Astrocyte (in vitro differentiated cells and primary cell): ENCODE data around the gene CYP27B1. TPM values are rescaled to one million over a fixed set of nuclear protein-coding genes. Genes with fewer than 3 reads are reported as not detected.
A peak's percentile ranks its signal among the peaks of the same experiment; 100 is the strongest.

ENCODE experiments used
- DNase-seq: peaks from one replicate; pipeline ENCODE4 v3.0.0-alpha.2; 2010; ENCODE audit warnings: low read depth
- FAIRE-seq: peaks from 2 replicates; lab custom pipeline; 2011; peaks lifted over from hg19 to GRCh38; lab: Jason Lieb, UNC
- H2AFZ ChIP-seq: 2 replicates; pipeline ENCODE4 v1.6.0; 2012; ENCODE audit warnings: low read depth, low read length, inconsistent platforms
- H3K27ac ChIP-seq: 2 replicates; pipeline ENCODE4 v1.5.1; 2011; ENCODE audit warnings: low read depth, low read length, inconsistent platforms
- H3K27me3 ChIP-seq: 2 replicates; pipeline ENCODE4 v1.6.0; 2011; ENCODE audit warnings: low read length, inconsistent platforms; ENCODE audit not compliant: insufficient read depth
- H3K36me3 ChIP-seq: 2 replicates; pipeline ENCODE4 v1.5.1; 2011; ENCODE audit warnings: low read length, inconsistent platforms; ENCODE audit not compliant: insufficient read depth
- H3K4me1 ChIP-seq: 2 replicates; pipeline ENCODE4 v1.5.1; 2011; ENCODE audit warnings: low read length, inconsistent platforms; ENCODE audit not compliant: insufficient read depth
- H3K4me2 ChIP-seq: 2 replicates; pipeline ENCODE4 v1.6.0; 2012; ENCODE audit warnings: low read length, inconsistent platforms
- H3K4me3 ChIP-seq: 2 replicates; pipeline ENCODE4 v1.5.1; 2011; ENCODE audit warnings: low read depth, mild to moderate bottlenecking, low read length, inconsistent platforms; ENCODE audit not compliant: insufficient read depth
- H3K79me2 ChIP-seq: 2 replicates; pipeline ENCODE4 v1.6.0; 2012; ENCODE audit warnings: mild to moderate bottlenecking, low read length, inconsistent platforms; ENCODE audit not compliant: insufficient read depth
- H3K9ac ChIP-seq: 2 replicates; pipeline ENCODE4 v1.6.0; 2012; ENCODE audit warnings: mild to moderate bottlenecking, low read length, inconsistent platforms
- H3K9me3 ChIP-seq: 2 replicates; pipeline ENCODE4 v1.5.1; 2012; ENCODE audit warnings: low read depth, mild to moderate bottlenecking, low read length, inconsistent platforms; ENCODE audit not compliant: insufficient read depth
- H4K20me1 ChIP-seq: 2 replicates; pipeline ENCODE4 v1.6.0; 2012; ENCODE audit warnings: low read length, inconsistent platforms; ENCODE audit not compliant: insufficient read depth
- H3K27ac Mint-ChIP-seq: one replicate; pipeline ENCODE4 v1.8.0; 2021; ENCODE audit warnings: mild to moderate bottlenecking, mixed read lengths; ENCODE audit not compliant: unreplicated experiment
- H3K27me3 Mint-ChIP-seq: one replicate; pipeline ENCODE4 v1.8.0; 2021; ENCODE audit warnings: low read depth, mixed read lengths; ENCODE audit not compliant: unreplicated experiment
- H3K36me3 Mint-ChIP-seq: one replicate; pipeline ENCODE4 v1.8.0; 2021; ENCODE audit warnings: low read depth, mixed read lengths; ENCODE audit not compliant: unreplicated experiment
- H3K4me1 Mint-ChIP-seq: one replicate; pipeline ENCODE4 v1.8.0; 2021; ENCODE audit warnings: low read depth, mixed read lengths; ENCODE audit not compliant: unreplicated experiment
- H3K4me3 Mint-ChIP-seq: one replicate; pipeline ENCODE4 v1.8.0; 2021; ENCODE audit warnings: mild to moderate bottlenecking, moderate library complexity, mixed read lengths; ENCODE audit not compliant: unreplicated experiment
- H3K9me3 Mint-ChIP-seq: one replicate; pipeline ENCODE4 v1.8.0; 2021; ENCODE audit warnings: mild to moderate bottlenecking, mixed read lengths; ENCODE audit not compliant: unreplicated experiment
- EZH2 ChIP-seq: IDR thresholded peaks from 2 replicates; pipeline ENCODE4 v1.6.1; 2012; ENCODE audit warnings: mild to moderate bottlenecking, low read length, inconsistent platforms; ENCODE audit not compliant: insufficient read depth
- total RNA-seq: library from RNA; stranded (reverse); gene quantifications from 2 replicates; pipeline ENCODE4 v1.2.1, GENCODE V29; 2021
- TF ChIP-seq, protein P1 (sequence below): IDR thresholded peaks from 2 replicates; pipeline ENCODE4 v1.5.1; 2011; ENCODE audit warnings: low read depth, mild to moderate bottlenecking, inconsistent platforms, low read length, moderate library complexity; ENCODE audit not compliant: insufficient read depth

The CYP27B1 gene
- total RNA-seq, 1 donor from 2014 or later, result 1.5 TPM

DNA sequence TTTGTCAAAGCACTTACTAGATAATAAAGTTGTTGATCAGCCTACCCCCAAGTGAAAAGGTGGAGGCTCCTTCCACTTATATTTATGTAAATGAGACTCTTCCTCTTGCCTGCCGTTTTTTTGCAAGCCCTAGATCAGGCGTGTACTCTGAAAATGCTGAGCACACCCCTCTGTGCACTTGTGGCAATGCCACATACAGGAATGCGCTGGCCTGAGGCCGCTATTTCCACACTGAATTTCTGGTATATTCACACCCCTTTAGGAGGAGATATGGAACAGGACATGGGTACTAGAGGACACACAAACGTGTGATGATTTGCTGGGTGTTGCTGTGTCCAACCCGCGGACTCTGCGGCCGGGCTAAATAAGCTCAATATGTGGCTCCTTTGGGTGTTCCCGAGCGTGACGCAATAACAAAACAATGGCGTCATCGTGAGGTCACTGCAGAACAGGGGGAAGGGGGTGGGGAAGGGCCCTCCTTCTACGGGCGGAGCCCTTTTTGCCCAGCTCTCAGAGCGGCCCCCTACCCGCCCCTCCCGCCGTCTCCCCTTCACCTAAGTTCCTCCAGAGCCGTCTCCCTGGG, 22.6 kb downstream of the CYP27B1 start:
- no peak for TF ChIP-seq EZH2
- TF ChIP-seq, protein P1, sequence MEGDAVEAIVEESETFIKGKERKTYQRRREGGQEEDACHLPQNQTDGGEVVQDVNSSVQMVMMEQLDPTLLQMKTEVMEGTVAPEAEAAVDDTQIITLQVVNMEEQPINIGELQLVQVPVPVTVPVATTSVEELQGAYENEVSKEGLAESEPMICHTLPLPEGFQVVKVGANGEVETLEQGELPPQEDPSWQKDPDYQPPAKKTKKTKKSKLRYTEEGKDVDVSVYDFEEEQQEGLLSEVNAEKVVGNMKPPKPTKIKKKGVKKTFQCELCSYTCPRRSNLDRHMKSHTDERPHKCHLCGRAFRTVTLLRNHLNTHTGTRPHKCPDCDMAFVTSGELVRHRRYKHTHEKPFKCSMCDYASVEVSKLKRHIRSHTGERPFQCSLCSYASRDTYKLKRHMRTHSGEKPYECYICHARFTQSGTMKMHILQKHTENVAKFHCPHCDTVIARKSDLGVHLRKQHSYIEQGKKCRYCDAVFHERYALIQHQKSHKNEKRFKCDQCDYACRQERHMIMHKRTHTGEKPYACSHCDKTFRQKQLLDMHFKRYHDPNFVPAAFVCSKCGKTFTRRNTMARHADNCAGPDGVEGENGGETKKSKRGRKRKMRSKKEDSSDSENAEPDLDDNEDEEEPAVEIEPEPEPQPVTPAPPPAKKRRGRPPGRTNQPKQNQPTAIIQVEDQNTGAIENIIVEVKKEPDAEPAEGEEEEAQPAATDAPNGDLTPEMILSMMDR, result no peak
- Histone ChIP-seq H3K4me3 (peak overlapping the region; percentile 77), H3K36me3 (peaks cover 21% of the 10 kb centered on the region), H3K4me2 (peak overlapping the region; percentile 97), H3K4me1 (peaks cover 5% of the 10 kb centered on the region), H3K27me3 (peaks cover 25% of the 10 kb centered on the region), H3K27ac (peak overlapping the region; percentile 93), H2AFZ (peak overlapping the region; percentile 35), H3K9ac (peak overlapping the region; percentile 96), H4K20me1 (no peaks in the 10 kb centered on the region), H3K9me3 (no peaks in the 10 kb centered on the region), H3K79me2 (peaks cover 12% of the 10 kb centered on the region)
- FAIRE-seq (no peak), DNase-seq (no peak)
- Mint-ChIP-seq H3K9me3 (no peaks in the 10 kb centered on the region), H3K27ac (peak overlapping the region; percentile 97), H3K4me3 (peak overlapping the region; percentile 95), H3K27me3 (peaks cover 20% of the 10 kb centered on the region), H3K36me3 (peaks cover 28% of the 10 kb centered on the region), H3K4me1 (peaks cover 6% of the 10 kb centered on the region)

DNA sequence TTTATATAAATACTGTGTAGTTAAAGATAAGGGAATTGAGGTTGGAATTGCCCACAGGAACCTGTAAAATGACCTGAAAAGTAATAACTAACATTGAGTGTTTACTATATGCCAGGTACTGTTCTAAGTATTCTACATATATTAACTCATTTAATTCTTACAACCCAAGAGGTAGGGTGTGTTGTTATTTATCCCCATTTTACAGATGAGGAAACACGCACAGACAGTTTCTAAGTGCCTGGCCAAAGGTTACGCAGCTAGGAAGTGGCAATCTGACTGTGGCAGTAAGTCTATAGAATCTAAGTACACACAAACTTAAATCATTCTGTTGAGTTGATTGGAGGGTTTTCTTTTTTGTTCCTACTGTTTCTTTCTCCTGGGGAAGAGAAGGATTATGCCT, 23.1 kb downstream of the CYP27B1 start:
- H3K27me3 Mint-ChIP-seq, result peaks cover 24% of the 10 kb centered on the region
- TF ChIP-seq EZH2, result no peak
- TF ChIP-seq, protein P1, result no peak
- Histone ChIP-seq H3K9ac (no peak overlapping the region), H3K36me3 (peaks cover 18% of the 10 kb centered on the region), H3K9me3 (no peaks in the 10 kb centered on the region), H3K79me2 (peaks cover 7% of the 10 kb centered on the region), H3K4me2 (no peak overlapping the region), H4K20me1 (no peaks in the 10 kb centered on the region), H3K4me3 (no peak overlapping the region), H3K27me3 (peaks cover 29% of the 10 kb centered on the region), H3K27ac (no peak overlapping the region), H3K4me1 (peaks cover 5% of the 10 kb centered on the region), H2AFZ (no peak overlapping the region)
- FAIRE-seq (no peak), DNase-seq (no peak)
- peaks cover 22% of the 10 kb centered on the region for H3K36me3 Mint-ChIP-seq
- no peaks in the 10 kb centered on the region for H3K9me3 Mint-ChIP-seq
- H3K4me3 Mint-ChIP-seq, result peak overlapping the region; percentile 95
- peak overlapping the region; percentile 97 for H3K27ac Mint-ChIP-seq
- H3K4me1 Mint-ChIP-seq, result peaks cover 8% of the 10 kb centered on the region
